DMS 273 treated with DMSO at 0.1 percent for 48 hours (cell line): ENCODE measurements around the gene EHBP1L1.

Source experiments
- DNase-seq: peaks from one replicate; lab custom pipeline; 2025; lab: John Stamatoyannopoulos, UW

EHBP1L1 gene

GRCh38 chr11:65616575-65617001 lies 40.7 kb downstream of the EHBP1L1 start:
- DNase-seq, result no peak

GRCh38 chr11:65617136-65617850 lies 41.4 kb downstream of the EHBP1L1 start:
- no peak for DNase-seq

DNA sequence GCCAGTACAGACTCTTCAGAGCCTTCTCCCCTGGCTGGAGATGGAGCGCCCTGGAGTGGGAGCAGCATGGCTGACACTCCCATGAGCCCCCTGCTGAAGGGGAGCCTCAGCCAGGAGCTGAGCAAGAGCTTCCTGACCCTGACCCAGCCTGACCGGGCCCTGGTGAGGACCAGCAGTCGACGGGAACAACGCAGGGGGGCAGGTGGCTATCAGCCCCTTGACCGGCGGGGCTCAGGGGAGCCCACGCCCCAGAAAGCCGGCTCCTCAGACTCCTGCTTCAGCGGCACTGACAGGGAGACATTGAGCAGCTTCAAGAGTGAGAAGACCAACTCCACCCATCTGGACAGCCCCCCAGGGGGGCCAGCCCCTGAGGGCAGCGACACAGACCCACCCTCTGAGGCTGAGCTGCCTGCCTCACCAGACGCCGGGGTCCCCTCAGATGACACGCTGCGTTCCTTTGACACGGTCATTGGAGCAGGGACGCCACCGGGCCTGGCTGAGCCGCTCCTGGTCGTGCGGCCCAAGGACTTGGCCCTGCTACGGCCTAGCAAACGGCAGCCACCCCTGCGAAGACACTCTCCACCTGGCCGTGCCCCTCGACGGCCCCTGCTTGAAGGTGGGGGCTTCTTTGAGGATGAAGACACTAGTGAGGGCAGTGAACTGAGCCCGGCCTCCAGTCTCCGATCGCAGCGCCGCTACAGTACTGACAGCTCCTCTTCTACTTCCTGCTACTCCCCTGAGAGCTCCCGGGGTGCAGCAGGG lies 42.3 kb downstream of the EHBP1L1 start:
- no peak for DNase-seq

- DNase-seq, result no peak
Observed at GRCh38 chr11:65618763-65619162, 42.9 kb downstream of the EHBP1L1 start.

GRCh38 chr11:65619281-65619928 lies 43.6 kb downstream of the EHBP1L1 start:
- DNase-seq, result no peak

GRCh38 chr11:65620666-65621065 lies 44.8 kb downstream of the EHBP1L1 start:
- no peak for DNase-seq

DNA sequence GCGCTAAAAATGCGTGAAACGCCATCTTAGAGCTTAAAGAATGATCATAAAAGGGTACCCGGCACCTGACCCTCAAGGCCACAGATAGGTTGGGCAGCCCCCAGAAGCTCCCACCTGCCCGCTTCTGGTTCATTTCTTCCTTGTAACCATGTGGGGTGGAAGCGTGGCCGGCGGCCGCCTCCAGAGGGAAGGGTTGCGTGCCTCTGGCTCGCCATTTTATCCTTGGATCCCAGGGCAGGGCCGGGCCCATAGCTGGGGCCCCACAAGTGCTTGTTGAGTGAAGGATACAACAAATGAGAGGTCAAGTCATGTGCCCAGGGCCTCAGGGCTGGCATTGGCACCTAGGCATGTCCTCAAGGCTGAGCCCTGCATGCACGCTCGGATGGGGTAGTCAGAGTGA lies 45.6 kb downstream of the EHBP1L1 start:
- DNase-seq, result no peak

GRCh38 chr11:65622011-65622410 lies 46.2 kb downstream of the EHBP1L1 start:
- DNase-seq, result no peak

- no peak for DNase-seq
Observed at GRCh38 chr11:65623177-65623576, 47.3 kb downstream of the EHBP1L1 start.

DNA sequence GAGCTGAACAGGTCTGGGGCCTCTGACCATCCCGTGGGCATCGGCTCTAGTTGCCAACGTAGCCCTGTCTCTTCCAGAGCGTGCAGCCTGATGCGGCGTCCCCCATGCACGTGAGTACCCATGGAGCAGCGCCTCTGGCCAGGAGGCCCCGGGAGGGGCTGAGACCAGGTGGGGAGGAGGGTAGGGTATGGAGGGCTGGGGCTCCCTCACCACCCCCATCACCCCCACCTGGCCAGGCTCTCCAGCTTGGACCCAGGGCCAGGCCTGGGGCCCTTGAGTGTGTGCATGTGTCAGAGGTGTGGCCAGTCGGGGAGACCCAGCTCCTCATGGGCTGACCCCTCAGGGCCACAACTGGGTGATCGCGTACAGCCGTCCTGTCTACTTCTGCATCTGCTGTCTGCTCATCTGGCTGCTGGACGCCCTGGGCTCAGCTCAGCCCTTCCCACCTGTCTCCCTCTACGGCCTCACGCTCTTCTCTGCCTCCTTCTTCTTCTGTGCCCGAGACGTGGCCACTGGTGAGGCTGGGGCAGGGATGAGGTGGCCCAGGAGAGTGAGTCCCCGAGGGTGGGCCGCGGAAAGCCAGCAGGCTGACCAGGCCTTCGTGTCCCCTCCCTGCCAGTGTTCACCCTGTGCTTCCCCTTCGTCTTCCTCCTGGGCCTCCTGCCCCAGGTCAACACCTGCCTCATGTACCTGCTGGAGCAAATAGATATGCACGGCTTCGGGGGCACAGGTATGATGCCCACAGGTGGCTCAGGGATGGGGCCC lies 48.2 kb downstream of the EHBP1L1 start:
- no peak for DNase-seq

DNA sequence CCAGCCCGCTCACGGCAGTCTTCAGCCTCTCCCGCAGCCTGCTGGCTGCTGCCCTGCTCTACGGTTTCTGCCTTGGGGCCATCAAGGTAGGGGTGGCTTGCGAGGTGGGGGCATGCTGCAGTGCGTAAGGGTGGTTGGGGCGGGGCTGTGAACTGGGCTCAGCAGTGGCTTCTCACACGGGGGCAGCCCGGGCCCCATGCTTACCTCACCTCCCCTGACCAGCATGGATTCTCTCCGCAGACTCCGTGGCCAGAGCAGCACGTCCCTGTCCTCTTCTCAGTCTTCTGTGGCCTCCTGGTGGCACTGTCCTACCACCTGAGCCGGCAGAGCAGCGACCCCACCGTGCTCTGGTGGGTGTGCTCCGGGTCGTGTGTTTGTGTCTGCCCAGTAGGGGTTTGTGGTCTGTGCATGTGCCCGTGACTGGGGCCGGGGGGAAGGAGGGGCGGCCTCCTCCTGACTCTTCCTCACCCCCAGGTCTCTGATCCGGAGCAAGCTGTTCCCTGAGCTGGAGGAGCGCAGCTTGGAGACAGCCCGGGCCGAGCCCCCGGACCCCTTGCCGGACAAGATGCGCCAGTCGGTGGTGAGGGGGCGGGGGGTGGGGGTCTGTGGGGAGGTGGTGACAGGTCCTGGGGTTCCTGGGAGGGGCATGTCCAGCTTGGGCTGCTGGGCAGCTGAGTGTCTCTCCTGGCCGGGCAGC lies 49.2 kb downstream of the EHBP1L1 start:
- DNase-seq, result no peak

GRCh38 chr11:65625628-65626342 lies 49.9 kb downstream of the EHBP1L1 start:
- no peak for DNase-seq

- no peak for DNase-seq
Observed at GRCh38 chr11:65627202-65627601, 51.3 kb downstream of the EHBP1L1 start.

GRCh38 chr11:65629579-65629978 lies 53.7 kb downstream of the EHBP1L1 start:
- no peak for DNase-seq

DNA sequence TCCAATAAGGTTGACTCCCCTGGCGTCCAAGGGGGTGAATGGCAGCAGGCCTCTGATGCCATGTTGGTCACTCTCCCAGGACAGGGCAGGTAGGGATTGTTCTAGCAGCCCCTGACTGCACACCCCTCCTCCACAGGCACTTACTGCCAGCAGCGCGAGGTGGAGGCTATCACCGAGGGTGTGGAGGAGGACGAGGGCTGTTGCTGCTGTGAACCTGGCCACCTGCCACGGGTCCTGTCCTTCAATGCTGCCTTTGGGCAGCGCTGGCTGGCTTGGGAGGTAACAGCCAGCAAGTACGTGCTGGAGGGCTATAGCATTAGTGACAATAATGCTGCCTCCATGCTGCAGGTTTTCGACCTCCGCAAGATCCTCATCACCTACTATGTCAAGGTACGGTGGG lies 54.4 kb downstream of the EHBP1L1 start:
- DNase-seq, result no peak

- DNase-seq, result no peak
Observed at GRCh38 chr11:65633390-65634108, 57.7 kb downstream of the EHBP1L1 start.

DNA sequence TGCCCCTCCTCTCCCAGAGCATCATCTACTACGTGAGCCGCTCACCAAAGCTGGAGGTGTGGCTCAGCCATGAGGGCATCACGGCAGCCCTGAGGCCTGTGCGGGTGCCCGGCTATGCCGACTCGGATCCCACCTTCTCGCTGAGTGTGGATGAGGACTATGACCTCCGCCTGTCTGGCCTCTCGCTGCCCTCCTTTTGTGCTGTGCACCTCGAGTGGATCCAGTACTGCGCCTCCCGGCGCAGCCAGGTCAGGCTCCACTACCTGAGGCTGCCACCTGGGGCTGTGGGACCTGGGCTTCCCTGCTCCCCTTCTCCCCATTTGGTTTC lies 58.2 kb downstream of the EHBP1L1 start:
- no peak for DNase-seq

DNA sequence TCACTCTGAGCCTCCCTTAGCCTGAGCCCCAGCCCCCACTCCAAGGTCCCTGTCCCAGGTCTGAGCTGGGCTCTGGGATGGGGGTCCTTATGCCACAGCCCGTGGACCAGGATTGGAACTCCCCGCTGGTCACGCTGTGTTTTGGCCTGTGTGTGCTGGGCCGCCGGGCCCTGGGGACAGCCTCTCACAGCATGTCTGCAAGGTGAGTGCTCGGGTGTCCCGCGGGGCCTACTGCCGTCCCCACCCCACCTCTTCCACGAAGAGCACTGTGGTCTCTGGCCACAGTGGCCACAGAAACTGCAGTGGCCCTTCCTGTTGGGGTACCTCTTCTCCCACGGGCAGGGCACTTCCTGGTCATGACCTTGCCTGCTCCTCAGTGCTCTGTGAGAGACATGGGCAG lies 58.6 kb downstream of the EHBP1L1 start:
- DNase-seq, result no peak

DNA sequence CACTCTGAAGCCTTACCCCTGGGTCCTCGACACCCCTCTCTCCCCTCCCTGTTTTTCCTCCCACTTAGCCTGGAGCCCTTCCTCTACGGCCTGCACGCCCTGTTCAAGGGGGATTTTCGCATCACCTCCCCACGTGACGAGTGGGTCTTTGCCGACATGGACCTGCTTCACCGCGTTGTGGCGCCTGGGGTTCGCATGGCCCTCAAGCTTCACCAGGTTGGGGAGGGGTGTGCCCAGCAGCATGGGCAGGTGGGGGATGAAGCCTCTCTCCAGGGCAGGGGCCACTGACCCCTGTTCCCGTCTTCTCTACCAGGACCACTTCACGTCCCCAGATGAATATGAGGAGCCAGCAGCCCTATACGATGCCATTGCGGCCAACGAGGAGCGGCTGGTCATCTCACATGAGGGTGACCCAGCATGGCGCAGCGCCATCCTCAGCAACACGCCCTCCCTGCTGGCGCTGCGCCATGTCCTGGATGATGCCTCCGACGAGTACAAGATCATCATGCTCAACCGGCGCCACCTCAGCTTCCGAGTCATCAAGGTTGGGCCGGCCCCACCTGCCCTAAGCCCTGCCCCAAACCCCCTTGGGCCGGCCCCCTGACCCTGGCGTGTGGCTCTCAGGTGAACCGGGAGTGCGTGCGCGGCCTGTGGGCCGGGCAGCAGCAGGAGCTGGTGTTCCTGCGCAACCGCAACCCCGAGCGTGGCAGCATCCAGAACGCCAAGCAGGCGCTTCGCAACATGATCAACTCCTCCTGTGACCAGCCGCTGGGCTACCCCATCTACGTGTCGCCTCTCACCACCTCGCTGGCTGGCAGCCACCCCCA lies 59.3 kb downstream of the EHBP1L1 start:
- DNase-seq, result no peak
